NCI-H774 (cell line): Measurements from ENCODE around the gene KLF16.

Source experiments
- DNase-seq: peaks from one replicate; lab custom pipeline; 2025; lab: John Stamatoyannopoulos, UW

KLF16 gene

GRCh38 chr19:1867349-1867724 lies 4.0 kb upstream of the KLF16 start:
- DNase-seq, result no peak

GRCh38 chr19:1866693-1867348 lies 3.4 kb upstream of the KLF16 start:
- no peak for DNase-seq

- no peak for DNase-seq
Observed at GRCh38 chr19:1865172-1866010, 2.0 kb upstream of the KLF16 start.

DNA sequence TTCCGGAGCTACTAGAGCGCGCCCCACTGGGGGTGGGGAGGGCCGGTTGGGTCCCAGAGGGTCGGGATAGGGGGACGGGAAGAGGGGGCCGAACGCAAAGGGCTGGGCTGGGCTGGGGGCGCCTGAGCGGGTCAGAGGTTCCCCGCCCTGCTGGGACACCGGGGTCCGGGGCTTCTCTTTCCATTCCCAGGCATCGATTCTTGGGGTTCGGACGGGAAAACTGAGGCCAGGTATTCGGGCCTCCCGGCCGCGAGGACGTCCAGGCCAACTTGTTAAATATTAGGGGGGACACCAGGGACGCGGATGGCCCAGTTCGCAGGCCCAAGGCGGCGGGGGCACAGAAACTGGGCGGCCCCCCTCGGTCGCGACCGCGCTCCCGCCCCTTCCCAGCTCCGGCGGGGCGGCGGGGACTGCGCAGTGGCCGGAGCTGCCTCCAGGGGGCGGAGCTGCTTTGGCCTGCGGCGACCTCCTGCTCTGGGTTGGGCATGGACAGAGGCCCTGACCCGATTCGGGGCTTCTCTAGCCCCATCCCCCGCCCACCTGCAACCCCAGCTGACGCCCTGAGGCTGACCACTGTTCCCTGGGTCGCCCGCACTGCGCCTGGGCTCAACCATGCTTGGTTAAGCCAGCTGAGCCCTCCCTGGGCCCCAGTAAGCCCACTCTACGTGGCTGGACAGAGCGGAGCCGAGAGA lies 1.2 kb upstream of the KLF16 start:
- peak; percentile 53 for DNase-seq

DNA sequence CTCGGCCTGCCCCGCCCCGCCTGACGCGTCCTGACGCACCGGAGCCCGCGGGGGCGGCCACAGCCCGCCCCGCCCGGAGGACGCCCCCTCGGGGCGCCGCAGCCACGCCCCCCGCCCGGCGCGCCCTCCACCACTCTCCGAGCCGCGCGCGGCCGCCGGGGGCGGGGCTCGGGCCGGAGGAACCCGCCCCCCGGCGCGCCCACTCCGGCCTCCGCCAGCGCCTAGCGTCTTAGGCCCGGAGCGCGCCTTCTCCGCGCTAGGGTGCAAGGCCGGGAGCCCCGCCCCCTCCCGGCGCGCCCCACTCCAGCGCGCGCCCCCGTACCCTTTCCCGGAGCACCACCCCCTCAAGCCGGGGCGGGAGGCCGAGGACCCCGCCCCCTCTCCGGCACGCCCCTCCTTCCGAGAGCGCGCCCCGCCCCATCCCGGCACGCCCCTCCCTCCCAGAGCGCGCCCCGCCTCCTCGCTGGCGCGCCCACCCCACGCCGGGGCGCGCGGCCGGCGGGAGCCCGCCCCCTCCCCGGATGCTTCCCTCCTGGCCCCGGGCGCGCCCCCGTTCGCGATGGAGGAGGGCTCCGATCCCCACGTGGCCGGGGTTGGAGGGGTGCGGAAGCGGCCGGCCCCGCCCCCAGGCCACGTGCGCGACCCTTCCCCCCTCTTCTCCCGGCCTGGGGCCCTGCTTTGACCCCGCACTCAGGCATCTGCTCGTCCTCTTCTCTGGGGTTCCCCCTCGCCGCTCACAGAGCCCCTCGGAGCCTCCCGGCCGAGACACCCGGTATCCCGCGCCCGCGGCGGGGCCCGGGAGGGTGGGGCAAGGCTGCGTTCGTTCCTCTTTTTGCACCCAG lies 480 bp upstream of the KLF16 start:
- DNase-seq, result peak; percentile 97

DNA sequence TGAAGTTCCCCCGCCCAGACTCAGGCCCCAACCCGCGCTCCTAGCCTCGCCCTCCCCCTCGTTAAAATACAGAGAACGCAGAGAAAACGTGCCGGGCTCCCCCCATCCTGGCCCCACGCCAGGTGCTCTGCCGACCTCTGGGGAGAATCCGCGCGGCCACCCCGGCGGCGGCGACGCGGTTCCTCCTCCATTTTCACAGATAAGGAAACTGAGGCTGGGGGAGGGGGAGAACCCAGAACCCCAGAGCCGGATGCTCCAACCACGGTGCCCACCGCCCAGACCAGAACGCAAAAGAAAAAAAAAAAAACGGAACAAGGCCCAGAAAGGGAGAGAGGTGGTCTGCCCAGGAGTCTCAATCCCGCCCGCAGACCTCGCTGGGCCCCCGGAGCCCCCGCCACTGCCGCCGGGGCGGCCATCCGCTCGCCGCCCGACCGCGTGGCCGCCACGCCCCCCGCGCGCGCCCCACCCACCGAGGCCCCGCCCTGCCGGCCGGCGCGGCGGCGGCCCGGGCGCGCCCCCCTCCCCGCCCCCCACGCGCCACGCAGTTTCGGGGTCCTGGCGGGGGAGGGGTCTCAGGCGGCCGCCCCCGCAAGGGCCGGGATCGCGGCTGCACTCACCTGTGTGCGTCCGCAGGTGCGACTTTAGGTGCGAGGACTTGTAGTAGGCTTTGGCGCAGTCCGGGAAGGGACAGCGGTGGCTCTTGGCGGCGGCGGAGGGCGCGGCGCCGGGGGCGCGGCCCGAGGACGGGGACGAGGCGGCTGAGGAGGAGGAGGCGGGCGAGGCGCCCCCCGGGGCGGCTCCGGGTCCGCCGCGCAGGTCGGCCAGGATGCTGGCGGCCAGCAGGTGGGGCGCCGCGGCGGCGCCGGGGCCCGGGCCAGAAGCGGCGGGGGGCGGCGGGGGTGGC lies 703 bp downstream of the KLF16 start:
- peak; percentile 9 for DNase-seq

DNA sequence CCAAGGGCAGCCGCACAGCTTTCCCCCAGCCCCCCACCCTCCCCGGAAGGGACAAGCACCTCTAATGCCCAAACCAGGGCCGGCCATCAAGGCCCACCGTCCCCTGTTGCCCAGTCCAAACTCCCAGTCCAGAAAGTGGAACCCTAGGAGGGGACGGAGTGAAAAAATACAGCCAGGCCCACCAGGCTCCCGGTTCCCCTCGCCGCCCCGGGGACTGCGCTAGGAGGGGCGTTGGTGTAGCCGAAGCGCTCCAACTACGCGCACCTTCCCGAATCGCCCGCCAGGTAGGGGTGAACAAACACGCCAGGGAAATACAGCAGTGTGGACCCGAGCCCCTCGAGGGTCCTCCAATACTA lies 1.3 kb downstream of the KLF16 start:
- DNase-seq, result no peak

- no peak for DNase-seq
Observed at GRCh38 chr19:1861599-1862031, 1.8 kb downstream of the KLF16 start.

- DNase-seq, result no peak
Observed at GRCh38 chr19:1860821-1861598, 2.4 kb downstream of the KLF16 start.

- no peak for DNase-seq
Observed at GRCh38 chr19:1860042-1860775, 3.2 kb downstream of the KLF16 start.

DNA sequence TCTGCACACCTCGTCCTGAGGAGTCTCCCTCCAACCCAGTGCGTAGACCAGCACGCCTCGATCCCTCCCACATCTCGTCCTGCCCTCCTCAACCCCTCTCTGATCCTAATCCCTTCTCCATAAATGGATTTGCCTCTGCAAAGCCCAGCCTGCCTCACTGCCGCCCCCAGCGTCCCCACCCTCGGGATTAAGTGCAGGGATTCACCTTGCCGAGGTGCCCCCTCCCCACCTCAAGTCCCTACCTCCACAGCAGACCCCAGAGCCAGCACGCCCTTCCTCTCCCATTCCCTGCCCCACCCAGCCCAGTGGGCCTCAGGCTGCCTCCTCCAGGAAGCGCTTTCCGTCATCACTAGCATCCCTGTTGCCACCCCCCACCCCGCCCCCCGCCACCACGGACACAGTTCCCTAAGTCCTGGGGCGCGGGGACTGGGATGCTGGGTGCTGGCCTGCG lies 4.0 kb downstream of the KLF16 start:
- no peak for DNase-seq

DNA sequence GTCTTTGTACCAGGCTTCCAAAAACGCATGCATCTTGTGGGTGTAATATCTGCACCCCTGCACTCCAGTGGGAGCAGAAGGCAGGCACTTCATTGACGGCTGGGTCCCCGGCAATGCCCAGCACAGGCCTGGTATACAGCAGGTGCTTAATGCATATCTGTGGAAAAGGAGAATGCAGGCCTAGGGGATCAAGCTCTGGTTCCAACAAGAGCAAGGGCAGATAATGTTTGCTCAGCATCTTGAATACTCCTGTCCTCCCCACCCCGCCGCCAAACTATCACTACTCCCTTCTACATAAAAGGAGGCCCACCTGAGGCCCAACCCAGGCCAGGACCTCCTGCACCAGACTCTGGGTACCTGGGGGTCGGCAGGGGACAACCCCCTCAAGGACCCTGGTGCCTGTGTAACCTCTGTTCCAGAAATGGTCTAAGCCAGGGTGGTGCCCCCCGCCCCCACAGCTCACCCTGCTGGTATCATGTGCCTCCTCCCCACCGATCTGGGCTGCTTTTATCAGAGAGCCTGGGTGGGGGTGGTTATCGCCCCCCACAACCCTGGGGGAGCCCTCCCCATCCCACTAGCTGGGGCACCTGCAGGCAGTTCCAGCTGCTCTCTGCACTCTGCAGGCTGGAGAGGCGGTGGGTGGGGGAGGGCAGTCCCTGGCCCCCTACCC lies 4.8 kb downstream of the KLF16 start:
- no peak for DNase-seq

DNA sequence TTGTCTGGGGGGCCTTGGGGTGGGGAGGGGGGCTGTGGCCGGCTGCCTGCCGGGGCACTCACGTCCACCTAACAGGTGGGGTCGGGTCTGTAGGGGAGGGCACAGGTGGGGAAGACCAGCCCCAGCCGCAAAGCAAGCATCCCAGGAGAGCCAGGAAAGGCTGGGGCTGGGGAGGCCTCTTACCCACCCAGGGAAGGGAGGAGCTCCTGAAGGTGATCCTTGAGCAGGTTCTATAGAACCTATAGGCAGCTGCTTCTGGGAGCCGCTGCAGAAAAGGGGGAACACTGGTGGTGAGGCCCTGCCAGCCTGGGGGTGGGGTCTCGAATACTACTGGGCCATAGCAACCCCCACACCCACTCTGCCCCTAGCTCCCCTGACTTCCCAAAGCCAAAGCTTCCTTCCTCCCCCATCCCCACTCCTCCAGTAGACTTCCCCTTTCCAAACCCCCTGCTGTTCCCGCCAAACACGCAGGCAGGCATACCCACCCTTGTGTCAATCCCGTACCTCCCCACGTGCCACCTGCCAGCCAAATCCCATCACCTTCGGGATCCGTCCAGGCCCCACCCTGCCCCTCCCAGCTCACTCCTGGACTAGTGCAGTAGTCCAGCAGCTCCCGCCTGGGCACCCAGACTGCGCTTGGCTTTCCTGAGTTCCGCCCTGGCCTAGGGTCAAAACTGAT lies 5.6 kb downstream of the KLF16 start:
- DNase-seq, result no peak

- no peak for DNase-seq
Observed at GRCh38 chr19:1856698-1857603, 6.4 kb downstream of the KLF16 start.

GRCh38 chr19:1856345-1856697 lies 7.1 kb downstream of the KLF16 start:
- DNase-seq, result no peak

GRCh38 chr19:1855828-1856255 lies 7.5 kb downstream of the KLF16 start:
- DNase-seq, result no peak
